Stimulated activated naive CD4-positive, alpha-beta T cell treated with Interleukin-2 at 50 U/mL for 16 hours (primary cell): ENCODE data around the gene ABCA12.

Experiments
- DNase-seq: peaks from one replicate; lab custom pipeline; 2025; lab: John Stamatoyannopoulos, UW

The ABCA12 gene

GRCh38 chr2:215119847-215120246 is 18.6 kb downstream of the ABCA12 start:
- DNase-seq = no peak

- DNase-seq = no peak
Observed at GRCh38 chr2:215110918-215111317, 27.5 kb downstream of the ABCA12 start.

GRCh38 chr2:215107216-215108056 is 31.0 kb downstream of the ABCA12 start:
- no peak for DNase-seq

GRCh38 chr2:215105607-215106354 is 32.6 kb downstream of the ABCA12 start:
- DNase-seq = no peak

- DNase-seq = no peak
Observed at GRCh38 chr2:215104226-215104625, 34.2 kb downstream of the ABCA12 start.

- DNase-seq = no peak
Observed at GRCh38 chr2:215098875-215099274, 39.6 kb downstream of the ABCA12 start.

GRCh38 chr2:215084080-215084479 is 54.3 kb downstream of the ABCA12 start:
- DNase-seq = no peak

- DNase-seq = no peak
Observed at GRCh38 chr2:215083146-215083545, 55.3 kb downstream of the ABCA12 start.

GRCh38 chr2:215082446-215082845 is 56.0 kb downstream of the ABCA12 start:
- DNase-seq = no peak

GRCh38 chr2:215080545-215080944 is 57.9 kb downstream of the ABCA12 start:
- no peak for DNase-seq

- DNase-seq = no peak
Observed at GRCh38 chr2:215071676-215072075, 66.8 kb downstream of the ABCA12 start.

GRCh38 chr2:215068399-215068798 is 70.0 kb downstream of the ABCA12 start:
- DNase-seq = no peak

- no peak for DNase-seq
Observed at GRCh38 chr2:215066124-215066523, 72.3 kb downstream of the ABCA12 start.

- no peak for DNase-seq
Observed at GRCh38 chr2:215063526-215063925, 74.9 kb downstream of the ABCA12 start.

- no peak for DNase-seq
Observed at GRCh38 chr2:215060861-215061536, 77.4 kb downstream of the ABCA12 start.

GRCh38 chr2:215059724-215060123 is 78.7 kb downstream of the ABCA12 start:
- DNase-seq = no peak

- DNase-seq = no peak
Observed at GRCh38 chr2:215055891-215056290, 82.5 kb downstream of the ABCA12 start.

- no peak for DNase-seq
Observed at GRCh38 chr2:215052810-215053209, 85.6 kb downstream of the ABCA12 start.

GRCh38 chr2:215052404-215052803 is 86.0 kb downstream of the ABCA12 start:
- no peak for DNase-seq

- DNase-seq = no peak
Observed at GRCh38 chr2:215049341-215049740, 89.1 kb downstream of the ABCA12 start.

- DNase-seq = no peak
Observed at GRCh38 chr2:215038421-215038820, 100.0 kb downstream of the ABCA12 start.

GRCh38 chr2:215036314-215036713 is 102.1 kb downstream of the ABCA12 start:
- DNase-seq = no peak

- no peak for DNase-seq
Observed at GRCh38 chr2:215034154-215034553, 104.3 kb downstream of the ABCA12 start.
